Measurements from ENCODE around the gene SORL1-AS1.

SORL1-AS1 gene

DNA sequence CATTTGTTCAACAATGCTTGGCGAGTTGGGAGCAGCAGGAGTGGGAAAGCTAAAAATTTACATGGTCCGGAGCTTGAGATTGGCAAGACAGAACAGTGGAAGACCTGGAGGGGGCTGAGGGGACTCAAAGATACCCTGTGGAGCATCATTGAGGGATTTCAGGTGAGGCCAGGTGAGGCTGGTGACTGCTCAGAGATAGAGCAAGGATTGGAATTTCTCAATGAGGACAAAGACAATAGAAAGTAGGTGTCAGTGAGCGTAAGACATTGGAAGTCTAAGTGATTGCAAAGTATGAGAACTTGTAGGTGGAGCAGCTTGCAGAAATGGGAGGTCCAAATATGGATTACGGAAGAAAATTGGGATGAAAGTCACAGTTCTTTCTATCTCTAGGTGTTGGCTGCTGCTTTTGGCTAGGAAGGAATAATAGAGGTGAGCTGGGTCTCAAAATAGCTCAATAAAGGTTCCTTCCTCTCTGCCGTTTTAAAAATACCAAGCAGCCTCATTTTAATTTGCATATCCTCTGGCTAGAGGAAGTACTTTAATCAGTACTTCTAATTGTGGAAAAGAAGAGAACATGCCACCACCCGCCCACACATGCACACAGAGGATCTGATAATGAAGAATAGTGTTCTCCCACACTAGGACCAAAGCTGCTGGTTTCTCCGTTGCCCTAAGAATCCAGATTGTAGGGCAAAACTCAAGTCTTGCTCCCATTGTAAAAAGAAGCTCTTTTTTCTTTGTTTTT lies 41.8 kb upstream of the SORL1-AS1 start:
- H3K4me3 Mint-ChIP-seq, result no peak overlapping the region
- H3K9me3 Mint-ChIP-seq, result peaks cover 4% of the 10 kb centered on the region
- no peaks in the 10 kb centered on the region for H3K4me1 Mint-ChIP-seq
- no peak for DNase-seq (ENCODE audit: low spot score in 2 of 2, unreplicated experiment in 2 of 2)
- H3K36me3 Mint-ChIP-seq, result peaks cover 38% of the 10 kb centered on the region
- TF ChIP-seq, protein P1, sequence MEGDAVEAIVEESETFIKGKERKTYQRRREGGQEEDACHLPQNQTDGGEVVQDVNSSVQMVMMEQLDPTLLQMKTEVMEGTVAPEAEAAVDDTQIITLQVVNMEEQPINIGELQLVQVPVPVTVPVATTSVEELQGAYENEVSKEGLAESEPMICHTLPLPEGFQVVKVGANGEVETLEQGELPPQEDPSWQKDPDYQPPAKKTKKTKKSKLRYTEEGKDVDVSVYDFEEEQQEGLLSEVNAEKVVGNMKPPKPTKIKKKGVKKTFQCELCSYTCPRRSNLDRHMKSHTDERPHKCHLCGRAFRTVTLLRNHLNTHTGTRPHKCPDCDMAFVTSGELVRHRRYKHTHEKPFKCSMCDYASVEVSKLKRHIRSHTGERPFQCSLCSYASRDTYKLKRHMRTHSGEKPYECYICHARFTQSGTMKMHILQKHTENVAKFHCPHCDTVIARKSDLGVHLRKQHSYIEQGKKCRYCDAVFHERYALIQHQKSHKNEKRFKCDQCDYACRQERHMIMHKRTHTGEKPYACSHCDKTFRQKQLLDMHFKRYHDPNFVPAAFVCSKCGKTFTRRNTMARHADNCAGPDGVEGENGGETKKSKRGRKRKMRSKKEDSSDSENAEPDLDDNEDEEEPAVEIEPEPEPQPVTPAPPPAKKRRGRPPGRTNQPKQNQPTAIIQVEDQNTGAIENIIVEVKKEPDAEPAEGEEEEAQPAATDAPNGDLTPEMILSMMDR (IDR thresholded peaks at IDR 0.05; ENCODE audit: unreplicated experiment), result no peak
- no peaks in the 10 kb centered on the region for H3K27me3 Mint-ChIP-seq (ENCODE audit: low read depth)
- H3K27ac Mint-ChIP-seq, result no peak overlapping the region

DNA sequence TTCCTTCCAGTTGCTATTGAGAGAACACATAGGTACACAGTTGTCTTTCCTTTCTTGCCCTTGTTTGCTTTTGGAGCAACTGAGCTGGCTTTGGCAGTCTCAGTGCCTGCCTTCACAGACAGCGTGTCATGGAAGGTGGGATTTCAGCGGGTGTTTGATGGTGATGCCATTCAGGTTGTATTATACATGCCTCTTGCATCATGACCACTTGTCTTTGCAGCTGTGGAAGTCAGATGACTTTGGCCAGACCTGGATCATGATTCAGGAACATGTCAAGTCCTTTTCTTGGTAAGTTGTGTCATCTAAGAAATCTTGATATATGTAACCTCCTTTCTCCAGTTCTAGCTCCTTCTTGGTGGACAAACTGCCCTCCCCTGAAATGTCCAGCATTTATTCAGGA lies 37.1 kb upstream of the SORL1-AS1 start:
- Mint-ChIP-seq H3K4me1 (peaks cover 8% of the 10 kb centered on the region), H3K36me3 (peaks cover 25% of the 10 kb centered on the region), H3K27ac (no peak overlapping the region), H3K27me3 (ENCODE audit: low read depth) (no peaks in the 10 kb centered on the region), H3K9me3 (peaks cover 4% of the 10 kb centered on the region), H3K4me3 (no peak overlapping the region)
- no peak for DNase-seq (ENCODE audit: low spot score in 2 of 2, unreplicated experiment in 2 of 2)
- TF ChIP-seq, protein P1 (IDR thresholded peaks at IDR 0.05; ENCODE audit: unreplicated experiment), result no peak

DNA sequence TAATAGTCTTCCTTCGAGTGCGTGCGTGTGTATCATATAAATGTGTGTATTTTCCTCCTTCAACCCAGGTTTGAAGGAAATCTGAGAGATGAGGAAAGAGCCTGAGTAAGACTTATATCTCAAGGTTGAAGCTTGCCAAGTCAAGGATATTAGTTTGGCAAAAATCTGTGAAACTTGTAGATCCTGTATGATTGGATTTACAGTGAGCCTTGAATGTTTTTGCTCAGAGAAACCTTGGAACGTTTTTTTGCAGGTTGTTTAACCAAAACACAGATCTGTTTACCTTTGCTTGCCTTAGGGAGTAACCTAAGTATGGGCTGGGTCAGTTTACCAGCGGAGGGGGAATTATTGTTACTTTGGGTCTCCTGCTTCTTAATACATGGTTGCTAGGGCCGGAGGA lies 35.9 kb upstream of the SORL1-AS1 start:
- Mint-ChIP-seq H3K36me3 (peaks cover 24% of the 10 kb centered on the region), H3K27ac (no peak overlapping the region), H3K4me1 (peaks cover 8% of the 10 kb centered on the region), H3K27me3 (ENCODE audit: low read depth) (no peaks in the 10 kb centered on the region), H3K4me3 (no peak overlapping the region), H3K9me3 (peaks cover 3% of the 10 kb centered on the region)
- TF ChIP-seq, protein P1 (IDR thresholded peaks at IDR 0.05; ENCODE audit: unreplicated experiment), result no peak
- no peak for DNase-seq (ENCODE audit: low spot score in 2 of 2, unreplicated experiment in 2 of 2)

DNA sequence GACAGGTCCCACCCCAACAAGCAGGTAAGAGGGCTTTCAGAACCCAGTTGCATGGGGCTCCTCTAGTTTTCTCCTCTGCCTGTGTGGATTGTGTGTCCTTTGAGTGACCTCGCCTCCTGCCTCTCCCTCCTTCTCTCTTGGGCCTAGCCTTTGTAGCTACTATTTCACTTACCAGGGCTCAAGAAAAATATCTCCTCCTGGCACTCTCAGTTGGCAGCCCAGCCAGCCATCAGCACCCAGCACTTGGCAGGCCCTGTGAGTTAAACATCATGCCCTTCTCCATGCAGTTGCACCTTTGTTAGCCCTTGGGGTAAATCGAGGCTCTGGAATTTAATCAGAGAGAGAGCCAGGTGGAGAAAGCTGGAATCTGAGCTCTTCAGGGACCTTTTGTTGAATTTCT lies 35.4 kb upstream of the SORL1-AS1 start:
- TF ChIP-seq, protein P1 (IDR thresholded peaks at IDR 0.05; ENCODE audit: unreplicated experiment), result no peak

DNA sequence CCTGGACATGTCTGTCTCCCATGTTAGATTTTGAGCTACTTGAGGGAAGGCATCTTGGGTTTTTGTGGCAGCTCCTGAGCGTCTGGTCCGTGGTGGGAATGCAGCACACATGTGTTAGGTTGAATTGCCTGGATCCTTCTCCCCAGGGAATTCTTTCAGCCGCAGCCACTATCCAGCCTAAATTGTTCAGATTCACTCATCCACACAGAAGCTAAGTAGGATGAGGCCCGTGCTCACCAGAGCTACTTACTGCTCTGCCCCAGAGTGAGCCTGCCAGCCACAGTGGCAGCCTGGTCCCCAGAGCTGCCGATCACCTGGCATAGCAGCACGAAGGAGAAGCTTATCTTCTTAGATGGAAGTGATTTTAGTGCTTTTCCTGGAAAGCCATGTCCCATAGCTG lies 34.4 kb upstream of the SORL1-AS1 start:
- Mint-ChIP-seq H3K9me3 (no peaks in the 10 kb centered on the region), H3K4me3 (no peak overlapping the region), H3K4me1 (peaks cover 9% of the 10 kb centered on the region), H3K27me3 (ENCODE audit: low read depth) (no peaks in the 10 kb centered on the region), H3K27ac (no peak overlapping the region), H3K36me3 (peaks cover 20% of the 10 kb centered on the region)
- DNase-seq (ENCODE audit: low spot score in 2 of 2, unreplicated experiment in 2 of 2), result no peak
- TF ChIP-seq, protein P1 (IDR thresholded peaks at IDR 0.05; ENCODE audit: unreplicated experiment), result no peak

More for the DNA sequence above, 35.4 kb upstream of the SORL1-AS1 start:
- no peak overlapping the region for H3K4me3 Mint-ChIP-seq
- H3K27ac Mint-ChIP-seq, result no peak overlapping the region
- no peaks in the 10 kb centered on the region for H3K9me3 Mint-ChIP-seq
- H3K27me3 Mint-ChIP-seq (ENCODE audit: low read depth), result no peaks in the 10 kb centered on the region
- DNase-seq (ENCODE audit: low spot score in 2 of 2, unreplicated experiment in 2 of 2), result no peak
- H3K4me1 Mint-ChIP-seq, result peaks cover 8% of the 10 kb centered on the region
- peaks cover 20% of the 10 kb centered on the region for H3K36me3 Mint-ChIP-seq
